Testis (tissue), 3 donors: ENCODE results near the gene SPPL3. TPM values are rescaled to one million over a fixed set of nuclear protein-coding genes. Genes with fewer than 3 reads are reported as not detected.
"Not testable (repeated sequence)": the region's sequence is repeated elsewhere in the genome, so short reads cannot be mapped to it uniquely, and the experiment has no call there.

Experiments used
- DNase-seq: peaks from one replicate; pipeline ENCODE4 v3.0.0-alpha.2; 2019
- H3K27ac ChIP-seq, 2 donors: fragments of 200-600 bp; sonication (generic); one replicate each; pipeline ENCODE4 v1.5.1; 2019
- H3K27me3 ChIP-seq: fragments of 200-600 bp; sonication (generic); one replicate; pipeline ENCODE4 v1.5.1; 2019
- H3K36me3 ChIP-seq: fragments of 200-600 bp; sonication (generic); one replicate; pipeline ENCODE4 v1.5.1; 2017; ENCODE audit warnings: low read depth; ENCODE audit errors: missing control alignments
- H3K4me1 ChIP-seq: fragments of 200-600 bp; sonication (generic); one replicate; pipeline ENCODE4 v1.5.1; 2019
- H3K4me3 ChIP-seq, 2 donors: fragments of 200-600 bp; sonication (generic); one replicate each; pipeline ENCODE4 v1.5.1; 2017 to 2019
- H3K9me3 ChIP-seq: fragments of 200-600 bp; sonication (generic); one replicate; pipeline ENCODE4 v1.5.1; 2017
- POLR2A ChIP-seq: fragments of 450-650 bp; IDR thresholded peaks from one replicate; pipeline ENCODE4 v1.6.1; 2017; ENCODE audit warnings: antibody characterized with exemption, mild to moderate bottlenecking, moderate library complexity
- WGBS, 2 donors: methylation state at CpG; one replicate each; pipeline ENCODE4 v1.1.5; 2018; 5-methylcytosine and 5-hydroxymethylcytosine counted together
- intact Hi-C: fragments of 100-400 bp; cut with DNase I; formaldehyde crosslinking; loops from one replicate; pipeline ENCODE4 v1.15.1; 2023; ENCODE audit warnings: low total_unique reads
- polyA plus RNA-seq: library from polyadenylated mRNA; stranded (reverse); fragments of 350-450 nt; fragmentation: Illumina TruSeq; extraction: RNeasy Lipid Tissue Mini Kit (QIAGEN cat#74804); gene quantifications from one replicate; pipeline ENCODE4 v1.2.3, GENCODE V29; 2014; ENCODE audit warnings: low read depth, low replicate concordance; ENCODE audit not compliant: insufficient read depth
- total RNA-seq, 2 donors: library from RNA; depleted of rRNA; stranded (reverse); fragments of >200 nt; gene quantifications; one replicate each; pipeline ENCODE4 v1.2.3, GENCODE V29; 2016
- TF ChIP-seq, protein P1 (sequence below), 3 experiments: fragments of 450-650 bp in 2 of 3; fragments of 200-600 bp in 1 of 3; sonication (generic) in 1 of 3; IDR thresholded peaks; one replicate each; pipeline ENCODE4 v1.5.1; 2016 to 2019; ENCODE audit warnings: antibody characterized with exemption in 3 of 3, mild to moderate bottlenecking in 2 of 3, moderate library complexity in 1 of 3

Gene SPPL3
- total and polyA plus RNA-seq, 3 donors from 2014 or later: 61.1 to 190 (median 65.4) TPM

DNA sequence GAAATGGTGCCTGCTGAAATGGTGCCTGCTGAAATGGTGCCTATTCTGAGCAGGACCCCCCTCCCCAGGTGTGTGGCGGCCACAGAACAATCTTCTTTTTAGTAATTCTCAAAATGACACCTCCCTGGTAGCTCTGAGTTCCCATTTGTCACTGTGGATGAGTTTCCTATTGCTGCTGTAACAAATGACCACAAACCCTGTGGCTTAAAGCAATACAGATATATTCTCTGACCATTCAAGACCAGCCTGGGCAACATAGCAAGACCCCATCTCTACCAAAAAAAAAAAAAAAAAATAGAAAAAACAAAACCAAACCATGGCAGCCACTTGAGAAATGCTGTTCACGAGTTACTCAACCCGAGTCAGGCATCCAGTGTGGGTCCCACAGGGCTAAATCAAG lies 170.6 kb downstream of the SPPL3 start:
- H3K9me3 ChIP-seq: no peaks in the 10 kb centered on the region
- no peak overlapping the region for H3K4me3 ChIP-seq
- TF ChIP-seq POLR2A: no peak
- TF ChIP-seq, protein P1, sequence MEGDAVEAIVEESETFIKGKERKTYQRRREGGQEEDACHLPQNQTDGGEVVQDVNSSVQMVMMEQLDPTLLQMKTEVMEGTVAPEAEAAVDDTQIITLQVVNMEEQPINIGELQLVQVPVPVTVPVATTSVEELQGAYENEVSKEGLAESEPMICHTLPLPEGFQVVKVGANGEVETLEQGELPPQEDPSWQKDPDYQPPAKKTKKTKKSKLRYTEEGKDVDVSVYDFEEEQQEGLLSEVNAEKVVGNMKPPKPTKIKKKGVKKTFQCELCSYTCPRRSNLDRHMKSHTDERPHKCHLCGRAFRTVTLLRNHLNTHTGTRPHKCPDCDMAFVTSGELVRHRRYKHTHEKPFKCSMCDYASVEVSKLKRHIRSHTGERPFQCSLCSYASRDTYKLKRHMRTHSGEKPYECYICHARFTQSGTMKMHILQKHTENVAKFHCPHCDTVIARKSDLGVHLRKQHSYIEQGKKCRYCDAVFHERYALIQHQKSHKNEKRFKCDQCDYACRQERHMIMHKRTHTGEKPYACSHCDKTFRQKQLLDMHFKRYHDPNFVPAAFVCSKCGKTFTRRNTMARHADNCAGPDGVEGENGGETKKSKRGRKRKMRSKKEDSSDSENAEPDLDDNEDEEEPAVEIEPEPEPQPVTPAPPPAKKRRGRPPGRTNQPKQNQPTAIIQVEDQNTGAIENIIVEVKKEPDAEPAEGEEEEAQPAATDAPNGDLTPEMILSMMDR (IDR thresholded peaks at IDR 0.05): no peak
- no peaks in the 10 kb centered on the region for H3K36me3 ChIP-seq
- no peak for DNase-seq
- intact Hi-C loops: no loop called here
- WGBS, 2 donors: 85 to 91% methylated on average over 3 of the region's 3 CpGs
- no peak overlapping the region for H3K27ac ChIP-seq
- no peaks in the 10 kb centered on the region for H3K4me1 ChIP-seq
- no peaks in the 10 kb centered on the region for H3K27me3 ChIP-seq

DNA sequence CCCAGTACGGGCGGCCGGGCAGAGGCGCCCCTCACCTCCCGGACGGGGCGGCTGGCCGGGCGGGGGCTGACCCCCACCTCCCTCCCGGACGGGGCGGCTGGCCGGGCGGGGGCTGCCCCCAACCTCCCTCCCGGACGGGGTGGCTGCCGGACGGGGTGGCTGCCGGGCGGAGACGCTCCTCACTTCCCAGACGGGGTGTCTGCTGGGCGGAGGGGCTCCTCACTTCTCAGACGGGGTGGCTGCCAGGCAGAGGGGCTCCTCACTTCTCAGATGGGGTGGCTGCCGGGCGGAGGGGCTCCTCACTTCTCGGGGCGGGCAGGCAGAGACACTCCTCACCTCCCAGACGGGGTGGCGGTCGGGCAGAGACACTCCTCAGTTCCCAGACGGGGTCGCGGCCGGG lies 172.0 kb downstream of the SPPL3 start:
- H3K36me3 ChIP-seq, H3K4me3 ChIP-seq, intact Hi-C loops, H3K27ac ChIP-seq, H3K9me3 ChIP-seq, DNase-seq, H3K27me3 ChIP-seq, H3K4me1 ChIP-seq: not testable (repeated sequence)
- WGBS, 2 donors: 92% methylated on average over 12 to 25 of the region's 35 CpGs

DNA sequence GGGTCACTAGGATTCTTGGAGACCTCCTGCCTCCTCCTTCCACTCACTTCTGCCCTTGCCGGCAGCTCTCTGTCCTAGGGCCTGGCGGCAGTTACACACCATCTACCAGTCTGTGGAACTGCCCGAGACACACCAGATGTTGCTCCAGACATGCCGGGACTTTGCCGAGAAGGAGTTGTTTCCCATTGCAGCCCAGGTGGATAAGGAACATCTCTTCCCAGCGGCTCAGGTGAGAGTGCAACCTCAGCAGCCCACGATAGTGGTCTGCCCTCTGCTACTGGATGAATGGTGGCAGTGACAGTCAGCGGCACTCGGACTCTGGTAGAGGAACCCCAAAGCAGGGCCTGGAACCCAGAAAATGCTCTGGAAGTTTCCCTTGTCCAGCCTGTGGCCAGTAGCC lies 177.2 kb downstream of the SPPL3 start:
- Histone ChIP-seq H3K4me3 (no peak overlapping the region), H3K27ac (no peak overlapping the region), H3K36me3 (no peaks in the 10 kb centered on the region), H3K4me1 (peaks cover 6% of the 10 kb centered on the region), H3K27me3 (no peaks in the 10 kb centered on the region), H3K9me3 (no peaks in the 10 kb centered on the region)
- intact Hi-C loops: no loop called here
- DNase-seq: no peak
- TF ChIP-seq POLR2A: no peak
- TF ChIP-seq, protein P1 (IDR thresholded peaks at IDR 0.05): no peak
- WGBS, 2 donors: 94 to 95% methylated on average over 9 of the region's 9 CpGs

DNA sequence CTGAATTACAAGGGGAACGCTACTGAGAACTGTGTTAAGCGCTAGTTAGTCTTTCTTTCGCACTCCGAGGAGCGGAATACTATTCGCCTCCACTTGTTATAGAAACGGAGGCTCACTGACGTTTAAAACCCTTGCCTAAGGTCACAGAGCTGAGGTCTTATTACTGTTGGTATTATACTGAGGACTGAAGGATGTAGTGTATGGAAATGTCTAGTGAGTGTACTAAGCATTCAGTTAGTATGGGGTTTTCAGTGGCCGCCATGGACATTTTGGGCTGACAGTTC lies 177.7 kb downstream of the SPPL3 start:
- DNase-seq: no peak

GRCh38 chr12:120725659-120726509 lies 178.3 kb downstream of the SPPL3 start, which contains the start of gene ACADS:
Gene ACADS, plus strand, starts transcription at chr12:120725826. Its CDS starts 60 bp downstream, at chr12:120725886.
- 8 to 10% methylated on average over 37 of the region's 66 CpGs for WGBS, 2 donors
- H3K27me3 ChIP-seq: no peaks in the 10 kb centered on the region
- peak within 1 kb of the TSS; percentile 62 to 70 for H3K4me3 ChIP-seq
- intact Hi-C loops: no loop called here
- H3K27ac ChIP-seq: peak within 1 kb of the TSS; percentile 68 to 72
- TF ChIP-seq, protein P1 (IDR thresholded peaks at IDR 0.05): no peak
- H3K36me3 ChIP-seq: no peaks in the 10 kb centered on the region
- DNase-seq: peak; percentile 93
- peaks cover 6% of the 10 kb centered on the region for H3K4me1 ChIP-seq
- no peaks in the 10 kb centered on the region for H3K9me3 ChIP-seq

More for the DNA sequence above, 177.7 kb downstream of the SPPL3 start:
- no peaks in the 10 kb centered on the region for H3K9me3 ChIP-seq
- H3K36me3 ChIP-seq: no peaks in the 10 kb centered on the region
- intact Hi-C loops: no loop called here
- WGBS, 2 donors: 68 to 74% methylated on average over 9 of the region's 9 CpGs
- peak overlapping the region in 1 of 2 donors; percentile 70 for H3K4me3 ChIP-seq
- no peaks in the 10 kb centered on the region for H3K27me3 ChIP-seq
- peaks cover 6% of the 10 kb centered on the region for H3K4me1 ChIP-seq
- TF ChIP-seq POLR2A: no peak
- TF ChIP-seq, protein P1 (IDR thresholded peaks at IDR 0.05): no peak
- H3K27ac ChIP-seq: no peak overlapping the region
